Right forelimb (tissue), 1 donor: ENCODE data around the gene BMP6.

ENCODE experiments used
- DNase-seq: peaks from one replicate; pipeline ENCODE4 v3.0.0-alpha.2; 2018

BMP6 gene

GRCh38 chr6:7907159-7907558 lies 181.3 kb downstream of the BMP6 start:
- peak; percentile 12 for DNase-seq

- DNase-seq, result peak; percentile 76
These were observed 183.7 kb downstream of the BMP6 start for GRCh38 chr6:7909323-7910276.

- DNase-seq, result no peak
These were observed 184.4 kb downstream of the BMP6 start for GRCh38 chr6:7910298-7910653.

GRCh38 chr6:7910654-7911344 lies 184.9 kb downstream of the BMP6 start, which contains the start of gene TXNDC5:
TSS of gene TXNDC5 (minus strand) at chr6:7910788. CDS start at chr6:7910776, 12 bp downstream.
- peak; percentile 85 for DNase-seq

GRCh38 chr6:7911345-7911725 lies 185.4 kb downstream of the BMP6 start:
- DNase-seq, result no peak

- DNase-seq, result no peak
These were observed 186.1 kb downstream of the BMP6 start for GRCh38 chr6:7912024-7912423.

- DNase-seq, result no peak
These were observed 187.0 kb downstream of the BMP6 start for GRCh38 chr6:7912736-7913517.

- no peak for DNase-seq
These were observed 188.4 kb downstream of the BMP6 start for GRCh38 chr6:7914311-7914710.

- DNase-seq, result no peak
These were observed 189.3 kb downstream of the BMP6 start for GRCh38 chr6:7914991-7915789.

GRCh38 chr6:7916959-7917358 lies 191.1 kb downstream of the BMP6 start:
- DNase-seq, result no peak

- DNase-seq, result no peak
These were observed 191.8 kb downstream of the BMP6 start for GRCh38 chr6:7917729-7918128.

- DNase-seq, result no peak
These were observed 192.5 kb downstream of the BMP6 start for GRCh38 chr6:7918403-7918802.

GRCh38 chr6:7919871-7920270 lies 194.0 kb downstream of the BMP6 start:
- no peak for DNase-seq

- no peak for DNase-seq
These were observed 194.5 kb downstream of the BMP6 start for GRCh38 chr6:7920425-7920824.

GRCh38 chr6:7921046-7921445 lies 195.1 kb downstream of the BMP6 start:
- no peak for DNase-seq

- no peak for DNase-seq
These were observed 195.8 kb downstream of the BMP6 start for GRCh38 chr6:7921632-7922092.

GRCh38 chr6:7922596-7922995 lies 196.7 kb downstream of the BMP6 start:
- DNase-seq, result no peak

- DNase-seq, result no peak
These were observed 199.0 kb downstream of the BMP6 start for GRCh38 chr6:7924867-7925266.
